GM12801 (cell line): Measurements from ENCODE around the gene ACTG1.

ENCODE experiments used
- TF ChIP-seq, protein P1 (sequence below): IDR thresholded peaks from one replicate; pipeline ENCODE4 v1.5.1; 2011; ENCODE audit warnings: control low read depth; ENCODE audit not compliant: insufficient read length; ENCODE audit errors: extremely low read depth

Gene ACTG1

DNA sequence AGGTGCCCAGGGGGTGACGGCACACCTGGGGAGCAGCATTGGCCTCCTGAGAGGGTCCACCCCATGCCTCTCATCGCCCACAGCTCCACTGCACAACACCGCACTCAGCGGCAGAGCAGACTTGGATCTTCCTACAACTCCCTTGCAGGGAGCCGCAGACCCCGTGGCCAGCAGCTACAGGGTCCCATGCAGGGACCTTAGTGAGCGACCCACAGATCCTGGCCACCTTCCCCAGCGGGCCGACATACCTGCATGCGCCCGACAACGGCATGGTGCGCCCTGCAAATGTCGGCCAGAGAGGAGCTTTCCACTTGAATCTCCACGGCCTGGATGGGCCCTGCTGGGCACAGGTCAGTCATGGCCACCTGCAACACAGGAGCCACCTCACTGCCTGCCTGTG, 31.2 kb upstream of the ACTG1 start:
- TF ChIP-seq, protein P1, sequence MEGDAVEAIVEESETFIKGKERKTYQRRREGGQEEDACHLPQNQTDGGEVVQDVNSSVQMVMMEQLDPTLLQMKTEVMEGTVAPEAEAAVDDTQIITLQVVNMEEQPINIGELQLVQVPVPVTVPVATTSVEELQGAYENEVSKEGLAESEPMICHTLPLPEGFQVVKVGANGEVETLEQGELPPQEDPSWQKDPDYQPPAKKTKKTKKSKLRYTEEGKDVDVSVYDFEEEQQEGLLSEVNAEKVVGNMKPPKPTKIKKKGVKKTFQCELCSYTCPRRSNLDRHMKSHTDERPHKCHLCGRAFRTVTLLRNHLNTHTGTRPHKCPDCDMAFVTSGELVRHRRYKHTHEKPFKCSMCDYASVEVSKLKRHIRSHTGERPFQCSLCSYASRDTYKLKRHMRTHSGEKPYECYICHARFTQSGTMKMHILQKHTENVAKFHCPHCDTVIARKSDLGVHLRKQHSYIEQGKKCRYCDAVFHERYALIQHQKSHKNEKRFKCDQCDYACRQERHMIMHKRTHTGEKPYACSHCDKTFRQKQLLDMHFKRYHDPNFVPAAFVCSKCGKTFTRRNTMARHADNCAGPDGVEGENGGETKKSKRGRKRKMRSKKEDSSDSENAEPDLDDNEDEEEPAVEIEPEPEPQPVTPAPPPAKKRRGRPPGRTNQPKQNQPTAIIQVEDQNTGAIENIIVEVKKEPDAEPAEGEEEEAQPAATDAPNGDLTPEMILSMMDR, result no peak

DNA sequence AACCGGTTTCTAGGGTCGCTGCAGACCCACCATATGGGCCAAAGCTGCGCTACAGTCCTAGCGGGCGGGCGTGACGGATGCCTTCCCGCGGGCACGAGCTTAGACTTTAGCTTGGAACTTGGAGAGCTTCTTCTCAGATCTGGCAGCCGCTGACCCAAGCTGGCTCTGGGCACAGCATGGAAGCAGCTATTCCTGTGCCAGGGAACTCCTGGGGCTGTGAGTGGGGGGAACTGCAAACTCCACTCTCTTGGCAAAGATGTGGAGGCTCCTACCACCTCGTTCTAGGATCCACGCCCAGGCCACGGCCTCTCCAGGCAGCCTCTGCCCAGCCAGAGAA, 30.7 kb upstream of the ACTG1 start:
- TF ChIP-seq, protein P1, result no peak

- TF ChIP-seq, protein P1, result no peak
These were observed 30.1 kb upstream of the ACTG1 start for GRCh38 chr17:81542431-81543338.

GRCh38 chr17:81541123-81541522, 28.5 kb upstream of the ACTG1 start:
- TF ChIP-seq, protein P1, result no peak

DNA sequence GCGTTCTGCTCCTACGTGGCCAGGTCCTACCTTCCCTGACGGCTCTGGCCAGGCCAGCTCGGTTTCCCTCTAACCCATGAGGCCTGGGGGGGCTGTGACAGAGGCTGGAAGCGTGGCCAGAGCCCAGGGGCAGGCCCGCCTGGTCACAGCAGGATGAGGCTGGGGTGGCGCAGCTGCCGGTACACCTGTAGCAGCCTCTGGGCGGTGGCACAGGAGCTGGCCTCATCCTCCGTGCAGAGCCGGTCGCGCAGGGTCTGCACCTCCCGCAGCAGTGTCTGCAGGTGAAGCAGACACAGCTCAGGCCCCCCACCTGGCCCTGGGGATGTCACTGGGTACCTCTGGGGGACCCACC, 28.1 kb upstream of the ACTG1 start:
- TF ChIP-seq, protein P1, result no peak

DNA sequence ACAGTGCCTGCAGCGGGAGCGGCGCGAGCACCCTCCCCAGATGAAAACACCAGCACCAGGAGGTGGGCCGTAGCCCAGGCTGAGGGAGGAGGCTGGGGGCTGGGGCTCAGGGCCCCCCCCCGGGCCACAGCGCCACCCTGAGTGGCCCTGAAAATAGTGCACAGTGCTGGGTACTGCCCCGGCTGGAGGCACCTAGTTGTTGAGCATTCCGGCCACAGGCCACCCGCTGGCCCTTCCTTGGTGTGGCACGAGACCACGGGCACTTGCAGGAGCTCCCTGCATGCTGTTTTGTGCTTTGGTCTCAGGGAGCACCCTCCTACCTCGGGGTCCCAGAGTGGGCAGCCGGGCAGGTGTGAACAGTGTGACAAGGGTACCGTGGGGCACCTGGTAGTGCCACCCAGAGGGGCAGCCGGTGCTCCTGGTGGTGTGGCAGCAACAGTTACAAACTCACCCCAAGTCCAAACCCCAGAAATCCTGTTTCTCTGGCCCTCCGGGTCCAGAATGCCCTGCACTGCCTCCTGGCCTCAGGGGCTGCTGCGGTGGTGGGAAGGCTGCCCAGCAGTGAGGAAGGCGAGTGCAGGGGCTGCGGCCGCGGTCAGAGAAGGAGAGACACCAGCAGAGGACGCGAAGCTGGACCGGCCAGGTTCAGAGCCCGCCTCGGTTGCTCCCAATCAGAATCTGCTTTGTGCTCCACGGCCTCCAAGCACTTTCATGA, 27.5 kb upstream of the ACTG1 start:
- TF ChIP-seq, protein P1, result no peak

GRCh38 chr17:81539571-81539900, 26.9 kb upstream of the ACTG1 start:
- TF ChIP-seq, protein P1, result no peak
